GM19328 (cell line): Measurements from ENCODE around the gene ROR1.
"Not testable (repeated sequence)": the region's sequence is repeated elsewhere in the genome, so short reads cannot be mapped to it uniquely, and the experiment has no call there.

Experiments used
- ATAC-seq: cut with Tn5 transposase; IDR thresholded peaks from one replicate; pipeline ENCODE4 v1.9.1; 2021; ENCODE audit warnings: mild to moderate bottlenecking, moderate library complexity; ENCODE audit not compliant: unreplicated experiment

The ROR1 gene

GRCh38 chr1:63758791-63759190 is 15.0 kb upstream of the ROR1 start:
- no peak for ATAC-seq

GRCh38 chr1:63759778-63760177 is 14.0 kb upstream of the ROR1 start:
- no peak for ATAC-seq

- no peak for ATAC-seq
These were observed 3.4 kb upstream of the ROR1 start for GRCh38 chr1:63770381-63770780.

- no peak for ATAC-seq
These were observed 1.6 kb upstream of the ROR1 start for GRCh38 chr1:63772201-63772600.

- no peak for ATAC-seq
These were observed 941 bp upstream of the ROR1 start for GRCh38 chr1:63772876-63773275.

GRCh38 chr1:63773496-63773814 is 362 bp upstream of the ROR1 start:
- peak; percentile 3 for ATAC-seq

GRCh38 chr1:63774617-63775417 is 1.0 kb downstream of the ROR1 start:
- no peak for ATAC-seq

- no peak for ATAC-seq
These were observed 1.8 kb downstream of the ROR1 start for GRCh38 chr1:63775418-63776127.

GRCh38 chr1:63777286-63777685 is 3.5 kb downstream of the ROR1 start:
- no peak for ATAC-seq

GRCh38 chr1:63777965-63778880 is 4.4 kb downstream of the ROR1 start:
- no peak for ATAC-seq

GRCh38 chr1:63779338-63780211 is 5.8 kb downstream of the ROR1 start:
- ATAC-seq = no peak

GRCh38 chr1:63780565-63780964 is 6.7 kb downstream of the ROR1 start:
- ATAC-seq = no peak

GRCh38 chr1:63782982-63783381 is 9.2 kb downstream of the ROR1 start:
- ATAC-seq = no peak

- ATAC-seq = no peak
These were observed 10.3 kb downstream of the ROR1 start for GRCh38 chr1:63784083-63784482.

GRCh38 chr1:63784489-63785390 is 10.9 kb downstream of the ROR1 start:
- no peak for ATAC-seq

GRCh38 chr1:63787270-63787669 is 13.5 kb downstream of the ROR1 start:
- ATAC-seq = not testable (repeated sequence)

- ATAC-seq = no peak
These were observed 14.1 kb downstream of the ROR1 start for GRCh38 chr1:63787875-63788274.

GRCh38 chr1:63789856-63790605 is 16.2 kb downstream of the ROR1 start:
- no peak for ATAC-seq

GRCh38 chr1:63790989-63791388 is 17.2 kb downstream of the ROR1 start:
- no peak for ATAC-seq
